B cell (primary cell): ENCODE results near the gene KLK15. TPM values are rescaled to one million over a fixed set of nuclear protein-coding genes. Genes with fewer than 3 reads are reported as not detected.

Experiments
- ATAC-seq: fragments of 200-7000 bp; cut with Tn5 transposase; one replicate; pipeline ENCODE4 v1.10.0; 2021; ENCODE audit warnings: low read depth, mild to moderate bottlenecking, moderate number of reproducible peaks, moderate library complexity
- CTCF ChIA-PET: fragments of 350-600 bp; sonication (Branson Sonifier 250); formaldehyde crosslinking; loops from one replicate; lab custom pipeline; 2021; ENCODE audit warnings: antibody characterized with exemption, inconsistent platforms; lab: Charles Lee
- POLR2A ChIA-PET: fragments of 350-600 bp; sonication (Branson Sonifier 250); formaldehyde crosslinking; loops from one replicate; lab custom pipeline; 2021; ENCODE audit warnings: antibody characterized with exemption; lab: Charles Lee
- DNase-seq: peaks from one replicate; pipeline ENCODE4 v3.0.0; 2013
- H2AFZ ChIP-seq: 2 replicates; pipeline ENCODE4 v1.6.1; 2012; ENCODE audit warnings: mild to moderate bottlenecking, low read depth, low read length; ENCODE audit not compliant: insufficient read depth, poor library complexity, severe bottlenecking
- H3K27ac ChIP-seq, 2 donors: 1 replicate in 1 of 2; 2 replicates in 1 of 2; pipeline ENCODE4 v1.5.1; 2012 to 2013; ENCODE audit warnings: low read length in 2 of 2, mild to moderate bottlenecking in 2 of 2, moderate library complexity in 1 of 2
- H3K27me3 ChIP-seq, 4 experiments: fragments of 200-600 bp in 1 of 4; sonication (generic) in 1 of 4; replicated peaks in 1 of 4; 1 replicate in 2 of 4; 2 replicates in 2 of 4; pipeline versions ENCODE4 v1.6.1 to v1.7.0; 2013 to 2016; ENCODE audit warnings: low read length in 3 of 4, mild to moderate bottlenecking in 2 of 4, mixed read lengths in 1 of 4, moderate library complexity in 1 of 4; ENCODE audit not compliant: insufficient read depth in 4 of 4, control insufficient read depth in 3 of 4; ENCODE audit errors: control extremely low read depth in 1 of 4
- H3K36me3 ChIP-seq, 2 experiments: replicated peaks in 1 of 2; 1 replicate in 1 of 2; 2 replicates in 1 of 2; pipeline versions ENCODE4 v1.6.1 to v1.7.1; 2013; ENCODE audit warnings: low read length in 1 of 2; ENCODE audit not compliant: insufficient read depth in 2 of 2, control insufficient read depth in 1 of 2; ENCODE audit errors: control extremely low read depth in 1 of 2, extremely low read depth in 1 of 2
- H3K4me1 ChIP-seq, 2 donors: fragments of 200-600 bp in 1 of 2; sonication (generic) in 1 of 2; 1 replicate in 1 of 2; 2 replicates in 1 of 2; pipeline versions ENCODE4 v1.5.1 to v1.6.1; 2013 to 2017; ENCODE audit warnings: low read length in 2 of 2; ENCODE audit not compliant: control insufficient read depth in 2 of 2, insufficient read depth in 2 of 2
- H3K4me2 ChIP-seq: replicated peaks from 2 replicates; pipeline ENCODE3; 2012; ENCODE audit warnings: mild to moderate bottlenecking, low read depth, low read length; ENCODE audit not compliant: poor library complexity, severe bottlenecking
- H3K4me3 ChIP-seq, 5 experiments: fragments of 200-600 bp in 1 of 5; sonication (generic) in 1 of 5; 1 replicate in 3 of 5; 2 replicates in 2 of 5; pipeline versions ENCODE4 v1.5.1 to v1.7.0; 2011 to 2016; ENCODE audit warnings: low read length in 4 of 5, mild to moderate bottlenecking in 4 of 5, low read depth in 2 of 5, control low read depth in 1 of 5, moderate library complexity in 1 of 5; ENCODE audit not compliant: insufficient read depth in 1 of 5; ENCODE audit errors: control extremely low read depth in 1 of 5, extremely low read depth in 1 of 5
- H3K79me2 ChIP-seq: fragments of 200-600 bp; sonication (generic); one replicate; pipeline ENCODE4 v1.6.0; 2016; ENCODE audit warnings: low read length; ENCODE audit not compliant: control insufficient read depth, insufficient read depth
- H3K9ac ChIP-seq: fragments of 200-600 bp; sonication (generic); 2 replicates; pipeline ENCODE4 v1.6.1; 2017; ENCODE audit warnings: mild to moderate bottlenecking, low read length, moderate library complexity
- H3K9me3 ChIP-seq, 3 donors: one replicate each; pipeline versions ENCODE4 v1.6.1 to v1.7.1; 2013; ENCODE audit warnings: low read length in 2 of 3; ENCODE audit not compliant: control insufficient read depth in 2 of 3, insufficient read depth in 1 of 3; ENCODE audit errors: control extremely low read depth in 1 of 3
- H4K20me1 ChIP-seq: 2 replicates; pipeline ENCODE4 v1.6.0; 2012; ENCODE audit warnings: mild to moderate bottlenecking, low read length; ENCODE audit not compliant: insufficient read depth, control insufficient read depth, poor library complexity, severe bottlenecking
- H3K27ac Mint-ChIP-seq: one replicate; pipeline ENCODE4 v1.8.0; 2021; ENCODE audit warnings: mixed read lengths
- H3K27me3 Mint-ChIP-seq: one replicate; pipeline ENCODE4 v1.8.0; 2021; ENCODE audit warnings: mixed read lengths
- H3K4me1 Mint-ChIP-seq: one replicate; pipeline ENCODE4 v1.8.0; 2021; ENCODE audit warnings: mixed read lengths
- H3K4me3 Mint-ChIP-seq: one replicate; pipeline ENCODE4 v1.8.0; 2021; ENCODE audit warnings: mixed read lengths
- H3K9me3 Mint-ChIP-seq: one replicate; pipeline ENCODE4 v1.8.0; 2022; ENCODE audit warnings: mixed read lengths; ENCODE audit not compliant: insufficient read depth
- EZH2 ChIP-seq: IDR thresholded peaks from 2 replicates; pipeline ENCODE4 v1.6.1; 2012; ENCODE audit warnings: borderline replicate concordance, low read depth, mild to moderate bottlenecking, moderate library complexity, low read length; ENCODE audit not compliant: insufficient read depth, poor library complexity, severe bottlenecking
- WGBS: methylation state at CpG from one replicate; pipeline ENCODE4 v1.1.5; 2013; ENCODE audit warnings: missing lambda C conversion rate; ENCODE audit not compliant: insufficient coverage; 5-methylcytosine and 5-hydroxymethylcytosine counted together
- intact Hi-C: fragments of 100-400 bp; cut with micrococcal nuclease; formaldehyde crosslinking; loops from one replicate; pipeline ENCODE4 v1.10.0; 2022
- polyA plus RNA-seq: library from polyadenylated mRNA; depleted of rRNA; stranded (reverse); fragments of >200 nt; gene quantifications from 2 replicates; pipeline ENCODE4 v1.2.3, GENCODE V29; 2012
- total RNA-seq, 2 donors: library from RNA; stranded (reverse); fragments of 120-200 nt in 1 of 2; gene quantifications; 1 replicate in 1 of 2; 2 replicates in 1 of 2; pipeline versions ENCODE4 v1.2.3 to v1.2.4, GENCODE V29; 2013 to 2022
- TF ChIP-seq, protein P1 (sequence below): fragments of 200-600 bp; IDR thresholded peaks from one replicate; pipeline ENCODE4 v1.8.0; 2022; ENCODE audit warnings: antibody characterized with exemption, mild to moderate bottlenecking

KLK15 gene
- total and polyA plus RNA-seq, 2 donors (not counting 1 experiment from before 2014, with no cell fraction given) = 0.07 TPM; not detected in 1

- Histone ChIP-seq H3K36me3 (peaks cover 0 to 41% of the 10 kb centered on the region in 2 experiments), H3K27me3 (no peaks in the 10 kb centered on the region), H4K20me1 (peaks cover 7% of the 10 kb centered on the region), H3K9me3 (no peaks in the 10 kb centered on the region), H3K9ac (no peak overlapping the region), H3K27ac (no peak overlapping the region), H3K4me2 (no peak overlapping the region), H3K4me1 (peaks cover 4 to 6% of the 10 kb centered on the region in 2 donors), H3K4me3 (no peak overlapping the region), H3K79me2 (peaks cover 24% of the 10 kb centered on the region), H2AFZ (no peak overlapping the region)
- Mint-ChIP-seq H3K27ac (no peak overlapping the region), H3K9me3 (no peaks in the 10 kb centered on the region), H3K4me3 (no peak overlapping the region), H3K4me1 (peaks cover 16% of the 10 kb centered on the region), H3K27me3 (no peaks in the 10 kb centered on the region)
- POLR2A ChIA-PET = no interaction called here
- no peak for DNase-seq
- TF ChIP-seq EZH2 = no peak
- TF ChIP-seq, protein P1, sequence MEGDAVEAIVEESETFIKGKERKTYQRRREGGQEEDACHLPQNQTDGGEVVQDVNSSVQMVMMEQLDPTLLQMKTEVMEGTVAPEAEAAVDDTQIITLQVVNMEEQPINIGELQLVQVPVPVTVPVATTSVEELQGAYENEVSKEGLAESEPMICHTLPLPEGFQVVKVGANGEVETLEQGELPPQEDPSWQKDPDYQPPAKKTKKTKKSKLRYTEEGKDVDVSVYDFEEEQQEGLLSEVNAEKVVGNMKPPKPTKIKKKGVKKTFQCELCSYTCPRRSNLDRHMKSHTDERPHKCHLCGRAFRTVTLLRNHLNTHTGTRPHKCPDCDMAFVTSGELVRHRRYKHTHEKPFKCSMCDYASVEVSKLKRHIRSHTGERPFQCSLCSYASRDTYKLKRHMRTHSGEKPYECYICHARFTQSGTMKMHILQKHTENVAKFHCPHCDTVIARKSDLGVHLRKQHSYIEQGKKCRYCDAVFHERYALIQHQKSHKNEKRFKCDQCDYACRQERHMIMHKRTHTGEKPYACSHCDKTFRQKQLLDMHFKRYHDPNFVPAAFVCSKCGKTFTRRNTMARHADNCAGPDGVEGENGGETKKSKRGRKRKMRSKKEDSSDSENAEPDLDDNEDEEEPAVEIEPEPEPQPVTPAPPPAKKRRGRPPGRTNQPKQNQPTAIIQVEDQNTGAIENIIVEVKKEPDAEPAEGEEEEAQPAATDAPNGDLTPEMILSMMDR = no peak
- intact Hi-C loops = no loop called here
- ATAC-seq = no peak
- CTCF ChIA-PET = interaction anchor here (1.0 to 5.1 kb wide), 2 partner anchors 13 to 126 kb away, joined by 3 to 29 read pairs; no protein-coding TSS in a partner anchor
- 88% methylated on average over 8 of the region's 8 CpGs for WGBS
These were observed 36.5 kb downstream of the KLK15 start for GRCh38 chr19:50796634-50797428.

- no peak overlapping the region for H3K4me3 ChIP-seq
- Mint-ChIP-seq H3K4me1 (peaks cover 15% of the 10 kb centered on the region), H3K4me3 (no peak overlapping the region), H3K9me3 (no peaks in the 10 kb centered on the region), H3K27me3 (peaks cover 2% of the 10 kb centered on the region), H3K27ac (no peak overlapping the region)
- peaks cover 7% of the 10 kb centered on the region for H4K20me1 ChIP-seq
- CTCF ChIA-PET = interaction anchor here (1.0 to 5.1 kb wide), 3 partner anchors 12 to 126 kb away, joined by 3 to 29 read pairs (median 4); no protein-coding TSS in a partner anchor
- no peak overlapping the region for H3K27ac ChIP-seq
- H2AFZ ChIP-seq = no peak overlapping the region
- H3K27me3 ChIP-seq = no peaks in the 10 kb centered on the region
- H3K79me2 ChIP-seq = peaks cover 23% of the 10 kb centered on the region
- no peaks in the 10 kb centered on the region for H3K9me3 ChIP-seq
- peaks cover 0 to 39% of the 10 kb centered on the region in 2 experiments for H3K36me3 ChIP-seq
- WGBS = 90% methylated on average over 5 of the region's 9 CpGs
- TF ChIP-seq, protein P1 = no peak
- TF ChIP-seq EZH2 = no peak
- H3K9ac ChIP-seq = no peak overlapping the region
- no peak for DNase-seq
- POLR2A ChIA-PET = no interaction called here
- intact Hi-C loops = no loop called here
- H3K4me1 ChIP-seq = peaks cover 4 to 6% of the 10 kb centered on the region in 2 donors
- H3K4me2 ChIP-seq = no peak overlapping the region
- no peak for ATAC-seq
These were observed 37.2 kb downstream of the KLK15 start for GRCh38 chr19:50796128-50796633.
